Right forelimb (tissue), 1 donor: ENCODE measurements around the gene STARD4.

Experiments
- DNase-seq: peaks from one replicate; pipeline ENCODE4 v3.0.0-alpha.2; 2018

The STARD4 gene, protein sequence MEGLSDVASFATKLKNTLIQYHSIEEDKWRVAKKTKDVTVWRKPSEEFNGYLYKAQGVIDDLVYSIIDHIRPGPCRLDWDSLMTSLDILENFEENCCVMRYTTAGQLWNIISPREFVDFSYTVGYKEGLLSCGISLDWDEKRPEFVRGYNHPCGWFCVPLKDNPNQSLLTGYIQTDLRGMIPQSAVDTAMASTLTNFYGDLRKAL

DNA sequence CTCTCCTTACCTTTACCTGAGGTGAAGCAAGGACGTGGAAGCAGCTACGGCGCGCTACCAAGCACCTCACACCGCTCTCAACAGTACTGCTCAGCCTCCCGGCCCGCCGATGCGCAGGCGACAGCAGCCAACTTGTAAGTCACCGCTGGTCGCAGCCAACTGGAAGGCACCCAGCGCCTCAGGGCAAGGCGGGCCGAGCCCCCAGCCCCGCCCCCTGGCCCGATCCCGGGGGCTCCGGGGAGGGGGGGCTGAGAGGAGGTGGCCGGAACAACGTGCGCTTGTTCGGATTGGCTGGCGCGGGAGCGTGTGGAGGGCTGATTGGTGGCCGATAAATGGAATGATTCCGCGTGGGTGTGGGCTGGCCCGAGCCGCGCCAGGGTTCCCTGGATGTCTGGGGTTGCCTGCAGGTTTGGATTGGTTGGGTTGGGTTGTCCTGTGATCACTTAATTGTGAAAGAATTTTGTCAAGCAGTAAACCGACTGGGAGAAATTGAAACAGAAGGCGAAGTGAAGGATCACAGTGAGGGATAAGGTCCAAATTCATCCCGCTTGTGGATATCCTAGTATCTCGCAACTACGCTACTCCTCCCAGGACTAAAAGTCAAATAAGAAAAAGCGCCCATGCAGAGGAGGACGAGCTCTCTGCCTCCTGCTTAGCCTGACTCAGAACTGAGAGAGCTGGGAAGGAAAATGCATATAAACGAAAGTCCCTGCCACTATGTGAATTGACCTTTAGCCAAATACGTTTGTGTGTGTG lies at the start of gene STARD4:
STARD4 (minus strand) TSS at position 161 of the 756 bp plus-strand sequence. CDS start 5,102 bp downstream, outside the sequence.
- peak; percentile 97 for DNase-seq

DNA sequence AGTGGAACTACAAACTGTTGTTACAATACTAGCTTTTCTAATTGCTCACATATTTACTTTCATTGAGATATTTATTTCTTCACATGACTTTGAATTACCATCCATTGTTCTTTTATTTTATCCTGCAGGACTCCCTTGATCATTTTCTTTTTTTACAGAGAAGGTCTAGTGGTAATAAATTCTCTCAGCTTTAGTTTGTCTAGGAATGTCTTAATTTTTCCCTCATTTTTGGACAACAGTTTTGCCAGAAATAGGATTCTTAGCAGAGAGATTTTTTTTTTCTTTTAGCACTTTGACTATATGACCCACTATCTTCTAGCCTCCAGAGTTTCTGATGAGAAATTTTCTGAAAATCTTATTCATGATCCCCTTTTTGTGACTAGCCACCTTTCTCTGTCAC lies 47.3 kb upstream of the STARD4 start:
- DNase-seq, result no peak

DNA sequence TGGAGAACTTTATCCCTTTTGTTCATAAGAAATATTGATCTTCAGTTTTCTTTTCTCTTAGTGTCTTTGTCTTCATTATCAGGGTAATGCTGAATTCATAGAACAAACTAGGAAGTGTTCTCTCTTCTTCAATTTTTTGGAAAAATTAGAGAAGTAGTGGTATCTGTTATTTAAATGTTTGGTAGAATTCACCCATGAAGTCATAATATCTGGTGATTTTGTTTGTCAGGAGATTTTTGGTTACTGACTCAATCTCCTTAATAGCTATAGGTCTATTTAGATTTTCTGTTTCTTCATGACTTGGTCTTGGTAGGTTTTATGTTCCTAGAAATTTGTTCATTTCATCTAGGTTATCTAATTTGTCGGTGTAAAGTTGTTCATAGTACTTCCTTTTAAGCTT lies 45.4 kb upstream of the STARD4 start:
- DNase-seq, result no peak

DNA sequence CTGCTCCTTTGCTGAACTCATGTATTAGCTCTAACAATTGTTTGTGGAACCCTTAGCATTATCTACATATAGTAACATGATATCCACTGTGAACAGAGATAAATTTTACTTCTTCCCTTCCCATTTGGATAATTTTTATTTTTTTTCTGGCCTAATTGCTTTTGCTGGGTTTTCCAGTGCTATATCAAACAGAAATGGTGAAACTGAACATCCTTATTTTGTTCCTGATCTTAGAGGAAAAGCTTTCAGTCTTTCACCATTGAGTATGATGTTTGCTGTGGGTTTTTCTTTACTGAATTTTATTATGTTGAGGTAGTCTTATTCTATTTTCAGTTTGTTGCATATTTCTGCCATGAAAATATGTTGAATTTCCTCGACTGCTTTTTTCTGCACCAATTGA lies 44.8 kb upstream of the STARD4 start:
- DNase-seq, result no peak

DNA sequence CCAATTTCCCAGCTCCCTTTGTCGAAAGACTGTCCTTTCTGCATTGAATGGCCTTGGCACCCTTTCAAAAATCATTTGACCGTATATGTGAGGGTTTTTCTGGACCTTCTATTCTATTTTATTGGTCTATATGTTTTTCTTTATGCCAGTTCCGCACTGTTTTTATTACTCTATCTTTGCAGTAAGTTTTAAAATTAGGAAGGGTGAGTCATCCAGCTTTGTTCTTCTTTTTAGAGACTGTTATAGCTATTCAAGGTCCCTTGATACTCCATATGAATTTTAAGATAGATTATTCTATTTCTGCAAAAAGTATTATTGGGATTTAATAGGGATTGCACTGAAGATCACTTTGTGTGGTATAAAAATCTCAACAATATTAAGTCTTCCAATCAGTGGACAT lies 44.2 kb upstream of the STARD4 start:
- DNase-seq, result no peak

DNA sequence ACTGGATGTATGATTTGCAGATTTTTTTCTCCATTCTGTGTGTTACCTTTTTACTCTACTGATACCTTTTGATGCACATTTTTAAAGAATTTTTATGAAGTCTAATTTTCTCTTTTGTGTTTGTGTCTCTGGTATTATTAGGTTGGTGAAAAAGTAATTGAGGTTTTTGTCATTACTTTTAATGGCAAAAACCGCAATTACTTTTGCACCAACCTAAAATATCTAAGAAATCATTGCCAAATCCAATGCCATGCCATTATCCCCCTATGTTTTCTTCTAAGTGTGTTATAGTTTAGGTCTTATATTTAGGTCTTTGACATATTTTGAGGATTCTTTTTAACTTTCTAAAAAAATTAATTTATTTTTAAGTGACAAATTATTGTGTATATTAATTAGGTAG lies 43.4 kb upstream of the STARD4 start:
- no peak for DNase-seq

DNA sequence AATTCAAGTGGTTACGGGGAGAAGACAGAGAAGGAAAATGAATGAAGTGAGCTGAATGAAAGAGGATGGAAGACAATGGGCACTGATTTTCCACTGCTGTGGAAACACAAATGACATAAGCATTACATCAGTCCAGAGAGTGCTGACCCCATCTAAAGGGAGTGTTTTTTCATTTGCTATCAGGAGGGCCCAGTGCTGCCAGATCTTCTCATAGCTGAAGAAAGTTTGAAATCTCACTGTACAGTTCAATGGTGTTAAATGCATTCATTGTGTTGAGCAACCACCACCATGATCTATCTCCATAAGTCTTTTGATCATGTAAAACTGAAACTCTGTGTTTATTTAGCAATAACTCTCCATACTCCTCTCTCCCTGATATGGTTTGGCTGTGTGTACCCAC lies 41.5 kb upstream of the STARD4 start:
- DNase-seq, result no peak

DNA sequence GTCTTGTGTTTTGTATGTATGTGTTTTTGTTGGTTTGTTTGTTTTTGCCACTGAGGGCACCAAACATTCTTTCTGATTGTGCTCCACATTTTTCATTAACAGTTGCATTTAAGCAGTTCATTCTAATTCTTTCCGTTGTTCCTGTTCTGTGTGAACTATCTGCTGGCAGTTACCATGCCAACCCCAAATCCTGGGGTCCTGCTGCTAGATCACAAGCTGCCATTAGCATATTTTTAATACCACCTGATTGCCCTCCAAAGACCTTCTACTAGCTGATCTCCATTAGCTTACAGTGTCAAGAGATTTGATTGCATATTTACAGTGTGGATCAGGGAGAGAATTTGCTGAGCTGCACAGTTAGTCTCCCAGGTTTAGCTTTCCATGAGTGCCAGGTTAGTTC lies 40.6 kb upstream of the STARD4 start:
- no peak for DNase-seq

DNA sequence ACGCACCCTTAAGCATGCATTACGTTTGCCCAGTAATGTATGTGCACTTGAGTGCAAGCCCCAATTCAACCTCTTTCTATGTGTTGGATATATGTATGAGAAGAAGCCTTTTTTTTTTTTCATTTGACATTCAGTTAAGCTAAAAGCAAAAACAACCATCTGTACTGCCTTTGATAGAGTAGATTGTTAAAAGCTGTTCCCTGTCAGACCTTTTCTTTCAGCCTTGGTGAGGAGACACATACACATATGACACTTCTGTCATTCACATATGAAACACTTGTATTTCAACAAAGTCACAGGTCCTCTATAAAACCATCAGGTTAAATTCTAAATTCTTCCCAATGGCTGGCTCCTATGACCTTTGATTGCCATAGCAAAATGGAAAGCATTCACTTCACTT lies 40.2 kb upstream of the STARD4 start:
- DNase-seq, result no peak

DNA sequence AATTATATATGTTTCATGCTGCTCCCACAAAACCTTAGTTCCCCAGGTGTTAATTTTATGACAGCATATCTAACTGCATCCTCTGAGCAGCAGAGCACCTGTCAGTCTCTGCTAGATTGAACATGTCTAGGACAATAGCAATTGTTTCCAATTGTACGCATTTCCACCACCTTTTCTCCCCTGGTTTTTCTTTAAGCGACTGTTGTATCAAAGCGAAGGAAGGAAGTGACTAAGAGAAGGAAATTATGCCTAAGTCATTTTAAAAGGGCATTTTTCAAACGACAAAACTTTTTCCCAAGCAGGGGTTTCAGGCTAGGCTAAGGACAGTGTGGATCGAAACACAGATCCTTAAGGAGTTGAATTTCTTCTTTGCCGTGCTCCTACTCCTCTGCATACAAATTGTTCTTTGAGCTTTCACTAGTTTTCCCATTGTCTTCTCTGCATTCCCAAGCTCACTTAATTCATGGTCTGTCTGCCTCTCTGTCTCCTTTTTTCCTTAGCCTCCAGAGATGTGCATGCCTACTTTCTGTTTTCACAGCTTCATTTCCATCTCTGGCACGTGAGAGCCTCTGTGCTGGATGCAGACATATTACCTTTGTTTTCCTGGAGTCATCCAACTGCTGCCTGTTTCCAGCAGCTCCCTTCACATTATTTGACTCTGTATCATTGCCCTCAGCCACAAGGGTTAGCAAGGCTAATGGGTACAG lies 39.4 kb upstream of the STARD4 start:
- no peak for DNase-seq

DNA sequence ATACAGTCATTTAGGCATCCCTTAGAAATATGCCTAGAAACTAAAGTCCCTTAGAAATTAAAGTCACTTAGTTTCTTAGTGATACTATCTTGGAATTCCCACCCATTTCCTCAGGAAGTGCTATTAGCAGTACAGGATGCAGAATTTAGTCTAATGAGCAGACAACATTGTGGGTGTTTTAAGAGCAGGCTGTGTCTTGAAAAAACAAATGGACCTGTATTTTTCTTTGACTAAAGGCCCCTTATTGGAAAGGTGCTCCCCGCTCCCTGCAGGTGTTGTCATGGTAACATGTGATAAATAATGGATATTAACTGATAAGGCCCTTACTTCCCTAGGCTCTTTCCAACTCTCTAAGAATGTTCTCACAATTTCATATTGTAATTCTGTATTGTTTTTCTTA lies 38.8 kb upstream of the STARD4 start:
- DNase-seq, result no peak

DNA sequence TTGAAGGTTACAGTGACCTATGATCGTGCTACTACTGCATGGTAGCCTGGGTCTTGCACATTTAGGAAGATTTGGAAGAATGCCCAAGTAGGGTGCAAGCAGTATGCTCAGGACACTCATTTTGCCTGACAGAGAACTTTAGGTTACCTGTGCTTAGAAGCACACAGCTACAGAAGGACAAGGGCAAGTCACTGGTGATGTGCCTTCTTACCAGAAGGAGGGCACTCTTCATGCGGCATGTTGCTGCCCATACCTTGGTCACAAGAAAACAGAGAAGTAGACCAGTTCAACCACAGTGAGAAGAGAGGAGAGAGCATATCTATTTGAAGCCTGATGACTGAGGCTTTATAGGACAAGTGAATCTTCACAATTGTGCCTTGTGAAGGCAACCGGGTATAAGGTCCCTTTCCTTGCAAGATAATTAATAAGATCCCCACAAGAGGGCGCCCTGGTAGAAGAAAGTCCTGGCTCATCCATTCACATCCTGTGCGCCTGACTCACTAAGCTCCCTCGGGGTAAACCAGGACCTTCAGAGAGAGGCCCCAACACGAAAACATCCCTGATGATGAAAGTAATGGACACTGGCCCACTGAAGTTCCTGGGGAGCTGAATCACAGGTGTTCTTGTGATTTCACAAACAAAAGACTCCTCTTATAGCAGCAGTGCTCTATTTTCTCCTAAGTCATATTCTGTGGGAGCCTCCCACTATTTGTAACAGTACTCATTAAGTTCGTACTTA lies 38.1 kb upstream of the STARD4 start:
- peak; percentile 84 for DNase-seq

DNA sequence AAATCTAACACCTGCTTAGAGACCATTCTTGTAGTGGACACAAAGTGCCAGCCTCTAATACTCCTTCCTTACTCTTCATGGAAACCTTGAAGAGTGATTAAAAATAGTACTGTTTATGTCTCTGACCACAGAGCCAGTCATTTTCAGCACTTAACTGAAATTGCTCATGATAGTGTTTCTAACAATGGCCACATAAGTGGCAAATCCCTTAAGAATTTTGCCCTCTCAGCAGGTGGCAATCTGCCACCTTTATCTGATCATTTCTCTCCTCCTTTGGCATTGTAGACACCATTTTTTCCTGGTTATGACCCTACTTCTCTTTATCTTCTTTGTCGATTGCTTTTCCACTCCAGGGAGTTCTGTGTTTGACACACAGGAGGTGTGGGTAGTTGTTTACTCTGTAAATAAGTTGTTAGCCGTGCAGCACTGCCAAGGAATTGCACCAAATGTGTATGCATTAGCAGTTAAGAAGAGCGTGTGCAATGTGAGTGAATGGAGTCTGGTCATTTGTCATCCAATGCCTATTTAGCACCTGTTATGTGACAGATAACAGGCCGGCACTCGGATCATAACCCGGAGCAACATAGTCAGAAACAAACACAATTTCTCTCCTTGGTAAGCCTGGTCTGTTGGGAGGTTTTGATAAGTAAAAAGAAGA lies 36.8 kb upstream of the STARD4 start:
- no peak for DNase-seq

DNA sequence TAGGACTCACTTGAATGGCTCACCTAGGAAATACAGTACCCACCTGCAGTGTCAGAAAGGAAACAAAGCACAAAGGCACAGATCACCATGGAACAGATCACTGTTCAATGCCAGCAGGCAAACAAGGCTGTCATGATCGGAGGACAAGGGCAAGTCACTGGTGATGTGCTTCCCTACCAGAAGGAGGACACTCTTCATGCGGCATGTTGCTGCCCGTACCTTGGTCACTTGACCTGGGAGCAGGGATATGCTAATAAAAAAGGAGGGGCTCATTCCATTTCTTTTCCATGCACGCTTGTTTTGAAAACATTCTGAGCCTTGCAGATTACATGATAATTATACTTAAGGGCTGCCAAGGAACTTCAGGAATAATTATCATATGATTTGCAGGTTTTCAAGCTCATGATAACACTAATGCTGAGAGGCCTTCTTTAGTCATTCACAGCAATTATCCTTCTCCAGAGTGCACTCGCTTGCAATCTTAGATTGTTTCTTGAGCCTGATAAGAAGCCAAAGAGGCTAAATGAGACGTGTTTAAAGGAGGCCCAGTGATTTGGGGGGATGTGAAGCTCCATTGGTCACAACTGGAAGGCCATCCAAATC lies 36.1 kb upstream of the STARD4 start:
- no peak for DNase-seq

DNA sequence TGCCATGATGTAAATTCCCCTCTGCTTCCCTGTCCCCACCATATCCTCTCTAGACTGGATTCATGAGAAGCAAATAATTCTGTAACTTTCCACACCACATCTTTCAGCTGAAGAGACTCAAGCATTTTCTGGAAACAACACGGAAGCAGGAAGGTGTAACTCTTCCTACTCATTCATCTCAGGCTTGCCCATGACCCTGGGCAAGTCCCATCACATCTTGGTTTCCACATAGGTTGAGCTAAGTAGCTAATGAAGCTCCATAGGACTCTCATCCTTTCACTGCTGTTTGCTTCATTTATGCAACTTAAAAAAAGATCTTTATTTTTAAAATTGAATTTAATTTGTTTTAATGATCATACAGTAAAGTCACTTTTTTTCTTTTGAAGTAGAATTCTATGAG lies 32.7 kb upstream of the STARD4 start:
- no peak for DNase-seq

DNA sequence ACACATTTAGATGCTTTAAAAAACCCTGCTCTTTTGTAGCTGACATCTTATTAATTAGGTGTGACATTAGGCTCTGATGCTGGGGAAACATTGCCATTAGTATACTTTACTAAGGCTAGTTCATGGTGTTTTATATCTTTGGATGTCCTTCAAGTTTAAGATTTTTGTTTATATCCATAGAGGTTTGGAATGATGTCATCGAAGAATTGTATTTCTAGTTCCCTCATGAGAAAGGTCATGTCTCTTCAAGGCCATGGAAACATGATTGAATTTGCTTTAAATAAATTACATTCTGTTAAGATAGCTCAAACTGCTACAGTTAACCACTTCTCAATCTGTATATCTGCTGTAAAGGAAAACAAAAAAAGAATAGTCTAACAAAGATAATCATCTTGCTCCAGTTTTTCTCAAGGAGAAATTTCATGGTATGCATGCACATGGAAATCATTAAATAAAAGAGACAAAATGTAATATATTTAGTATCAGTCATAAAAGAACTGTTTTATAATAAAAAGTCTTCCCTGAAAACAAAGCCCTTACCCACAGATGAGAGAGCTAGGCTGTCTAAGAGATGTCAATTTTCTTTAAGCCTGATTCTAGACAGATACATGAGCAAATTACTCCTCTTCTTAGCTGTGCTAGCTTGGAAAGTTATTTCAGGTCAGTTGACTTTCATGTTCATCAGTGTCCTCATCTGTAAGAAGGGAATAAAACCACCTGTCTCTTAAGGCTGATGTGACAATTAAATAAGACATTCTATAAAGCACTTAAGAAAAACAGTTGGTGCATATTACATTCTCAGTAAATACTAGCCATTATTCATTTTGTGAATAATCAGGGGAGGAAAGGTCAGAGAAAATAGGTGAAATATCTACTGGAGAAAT lies 25.0 kb upstream of the STARD4 start:
- no peak for DNase-seq

DNA sequence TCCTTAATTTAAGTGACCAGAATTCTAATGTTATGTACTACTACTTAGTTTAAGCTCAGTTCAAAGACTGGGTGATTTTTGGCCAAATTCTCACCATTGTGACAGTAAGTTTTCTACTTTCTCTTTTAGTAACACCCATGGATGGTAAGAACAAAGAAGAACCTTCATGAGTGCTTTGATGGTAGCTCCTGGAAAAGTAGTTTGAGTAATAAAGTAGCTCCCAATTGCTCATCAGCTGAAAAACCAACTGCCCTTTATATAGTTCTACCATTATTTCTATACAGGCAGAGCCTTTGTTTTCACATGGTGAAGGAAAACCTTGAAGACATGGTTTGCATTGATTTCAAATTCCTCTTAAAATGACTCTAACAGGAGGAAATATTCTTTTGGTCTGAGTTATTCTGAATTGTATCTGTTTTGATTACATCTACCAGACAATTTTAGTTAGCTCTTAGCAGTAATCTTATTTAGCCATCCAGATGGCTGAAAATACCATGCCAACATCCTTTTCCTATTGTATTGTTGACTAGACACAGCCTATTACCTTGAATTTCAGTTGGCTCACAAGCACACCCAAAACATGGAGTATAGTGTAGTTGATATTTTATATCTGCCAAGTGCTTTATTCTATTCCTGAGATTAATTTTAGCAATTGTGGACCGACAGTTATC lies 23.7 kb upstream of the STARD4 start:
- DNase-seq, result no peak

DNA sequence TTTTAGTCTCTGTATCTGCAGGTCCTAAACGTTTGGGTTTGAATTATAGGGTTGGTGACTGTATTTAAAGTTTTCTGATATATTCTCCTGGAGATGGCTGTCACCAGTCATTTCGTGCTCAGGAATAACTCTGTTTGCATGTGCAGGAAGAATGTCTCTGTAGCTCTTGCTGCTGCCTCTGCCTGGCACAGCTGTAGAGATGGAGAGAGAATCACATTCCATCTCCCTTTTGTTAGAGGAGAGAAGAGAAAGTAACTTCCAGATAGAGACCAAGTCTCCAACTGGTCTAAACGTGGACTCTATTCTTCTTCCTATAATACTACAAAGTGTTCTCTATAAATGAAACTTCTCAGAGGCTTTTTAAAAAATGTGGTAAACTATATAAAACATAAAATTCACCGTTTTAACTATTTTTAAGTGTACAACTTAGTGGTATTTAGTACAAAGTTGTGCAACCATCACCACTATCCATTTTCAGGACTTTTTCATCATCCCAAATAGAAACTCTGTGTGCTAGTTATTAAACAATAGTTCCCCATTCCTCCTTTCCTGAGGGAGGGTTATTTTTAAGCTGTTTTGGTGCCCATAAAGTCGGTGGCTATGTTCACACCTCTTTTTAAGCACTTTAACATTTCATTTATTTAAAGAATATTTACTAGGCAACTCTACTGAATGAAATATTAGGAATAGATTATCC lies 20.7 kb upstream of the STARD4 start:
- no peak for DNase-seq

DNA sequence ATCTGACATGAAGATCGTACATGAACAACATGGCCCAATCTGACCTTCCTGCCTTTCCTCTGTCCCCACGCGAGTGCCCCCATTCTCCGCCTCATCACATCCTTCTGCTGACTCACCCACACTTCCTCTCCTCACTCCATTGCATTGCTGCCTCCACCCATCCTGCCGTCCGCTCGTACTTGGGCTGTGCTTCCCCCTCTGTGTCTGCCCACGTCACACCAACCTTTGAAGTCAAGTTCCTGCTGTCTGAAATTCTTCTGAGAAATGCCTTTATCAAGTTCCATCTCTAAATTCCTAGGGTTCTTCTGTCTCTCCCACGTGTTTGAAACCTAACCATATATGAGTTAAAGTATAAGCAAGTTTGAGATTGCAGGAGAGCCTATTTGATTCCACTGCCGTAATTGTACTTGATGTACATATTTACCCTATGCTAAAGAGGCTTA lies 18.0 kb upstream of the STARD4 start:
- no peak for DNase-seq

DNA sequence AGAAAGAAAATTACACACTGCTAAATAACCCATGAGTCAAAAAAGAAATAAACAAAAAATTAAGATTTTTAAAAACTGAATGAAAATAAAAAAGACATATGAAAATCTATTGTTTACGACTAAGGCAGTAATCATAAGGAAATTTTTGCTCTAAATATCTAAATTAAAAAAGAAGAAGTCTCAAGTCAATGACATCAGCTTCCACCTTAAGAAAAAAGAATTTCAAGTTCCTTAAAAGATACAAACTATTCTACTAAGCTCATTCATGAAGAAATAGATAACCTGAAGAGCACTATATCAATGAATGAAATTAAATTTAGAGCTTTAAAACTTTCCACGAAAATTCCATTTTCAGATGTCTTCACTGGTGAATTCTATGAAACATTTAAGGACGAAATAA lies 15.7 kb upstream of the STARD4 start:
- DNase-seq, result no peak
